ENCODE results near the gene TNS1. TPM values are rescaled to one million over a fixed set of nuclear protein-coding genes. Genes with fewer than 3 reads are reported as not detected.

The TNS1 gene
- total RNA-seq, 1 donor from 2014 or later, result 54.5 TPM

GRCh38 chr2:217817466-217818292 is 185.1 kb downstream of the TNS1 start:
- TF ChIP-seq CTCF (IDR thresholded peaks at IDR 0.05; ENCODE audit: insufficient read depth, low read length, poor library complexity, severe bottlenecking), result no peak
- Histone ChIP-seq H3K27me3 (ENCODE audit: control insufficient read depth, insufficient read depth, low read length) (no peaks in the 10 kb centered on the region), H3K36me3 (ENCODE audit: control insufficient read depth, insufficient read depth, low read length) (peaks cover 3% of the 10 kb centered on the region), H3K4me3 (ENCODE audit: low read depth, low read length) (no peak overlapping the region)
- DNase-seq (ENCODE audit: low read depth), result no peak

- no peak for DNase-seq (ENCODE audit: low read depth)
- Histone ChIP-seq H3K27me3 (ENCODE audit: control insufficient read depth, insufficient read depth, low read length) (no peaks in the 10 kb centered on the region), H3K4me3 (ENCODE audit: low read depth, low read length) (no peak overlapping the region), H3K36me3 (ENCODE audit: control insufficient read depth, insufficient read depth, low read length) (peaks cover 4% of the 10 kb centered on the region)
- TF ChIP-seq CTCF (IDR thresholded peaks at IDR 0.05; ENCODE audit: insufficient read depth, low read length, poor library complexity, severe bottlenecking), result no peak
These were observed 186.4 kb downstream of the TNS1 start for GRCh38 chr2:217816396-217816869.

- Histone ChIP-seq H3K27me3 (ENCODE audit: control insufficient read depth, insufficient read depth, low read length) (no peaks in the 10 kb centered on the region), H3K4me3 (ENCODE audit: low read depth, low read length) (no peak overlapping the region), H3K36me3 (ENCODE audit: control insufficient read depth, insufficient read depth, low read length) (peaks cover 6% of the 10 kb centered on the region)
- no peak for DNase-seq (ENCODE audit: low read depth)
- no peak for TF ChIP-seq CTCF (IDR thresholded peaks at IDR 0.05; ENCODE audit: insufficient read depth, low read length, poor library complexity, severe bottlenecking)
These were observed 189.0 kb downstream of the TNS1 start for GRCh38 chr2:217813828-217814227.

GRCh38 chr2:217812170-217812569 is 190.6 kb downstream of the TNS1 start:
- H3K36me3 ChIP-seq (ENCODE audit: control insufficient read depth, insufficient read depth, low read length), result peaks cover 3% of the 10 kb centered on the region
- H3K27me3 ChIP-seq (ENCODE audit: control insufficient read depth, insufficient read depth, low read length), result no peaks in the 10 kb centered on the region
- H3K4me3 ChIP-seq (ENCODE audit: low read depth, low read length), result no peak overlapping the region
- TF ChIP-seq CTCF (IDR thresholded peaks at IDR 0.05; ENCODE audit: insufficient read depth, low read length, poor library complexity, severe bottlenecking), result no peak
- no peak for DNase-seq (ENCODE audit: low read depth)

GRCh38 chr2:217810260-217810659 is 192.5 kb downstream of the TNS1 start:
- DNase-seq (ENCODE audit: low read depth), result no peak
- Histone ChIP-seq H3K4me3 (ENCODE audit: low read depth, low read length) (no peak overlapping the region), H3K27me3 (ENCODE audit: control insufficient read depth, insufficient read depth, low read length) (no peaks in the 10 kb centered on the region), H3K36me3 (ENCODE audit: control insufficient read depth, insufficient read depth, low read length) (peaks cover 3% of the 10 kb centered on the region)
- no peak for TF ChIP-seq CTCF (IDR thresholded peaks at IDR 0.05; ENCODE audit: insufficient read depth, low read length, poor library complexity, severe bottlenecking)

Measured in kidney epithelial cell (primary cell).